HG03439 (cell line): Measurements from ENCODE around the gene PHF14.
"Not testable (repeated sequence)": the region's sequence is repeated elsewhere in the genome, so short reads cannot be mapped to it uniquely, and the experiment has no call there.

ENCODE experiments used
- ATAC-seq: cut with Tn5 transposase; IDR thresholded peaks from one replicate; pipeline ENCODE4 v1.9.1; 2021; ENCODE audit warnings: mild to moderate bottlenecking, moderate library complexity; ENCODE audit not compliant: unreplicated experiment

PHF14 gene

DNA sequence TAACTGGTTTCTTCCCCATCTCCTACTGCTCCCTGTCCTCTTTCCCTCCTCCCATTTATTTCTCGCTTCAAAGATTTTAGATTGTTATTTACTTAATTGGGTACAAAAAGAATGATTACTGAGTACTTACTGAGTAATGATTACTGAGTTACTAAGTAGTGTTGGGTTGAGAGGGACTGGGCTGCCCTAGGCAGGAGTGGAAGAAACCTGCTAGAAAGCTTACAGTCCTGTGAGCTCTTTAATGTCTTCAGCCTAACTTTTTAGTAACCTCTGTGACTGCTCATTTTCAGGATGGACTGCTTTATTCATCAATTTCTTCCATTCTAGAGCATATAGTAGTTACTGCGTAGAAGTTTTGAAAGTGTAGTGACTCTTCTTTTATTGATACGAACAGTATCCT is 7.6 kb downstream of the PHF14 start:
- no peak for ATAC-seq

DNA sequence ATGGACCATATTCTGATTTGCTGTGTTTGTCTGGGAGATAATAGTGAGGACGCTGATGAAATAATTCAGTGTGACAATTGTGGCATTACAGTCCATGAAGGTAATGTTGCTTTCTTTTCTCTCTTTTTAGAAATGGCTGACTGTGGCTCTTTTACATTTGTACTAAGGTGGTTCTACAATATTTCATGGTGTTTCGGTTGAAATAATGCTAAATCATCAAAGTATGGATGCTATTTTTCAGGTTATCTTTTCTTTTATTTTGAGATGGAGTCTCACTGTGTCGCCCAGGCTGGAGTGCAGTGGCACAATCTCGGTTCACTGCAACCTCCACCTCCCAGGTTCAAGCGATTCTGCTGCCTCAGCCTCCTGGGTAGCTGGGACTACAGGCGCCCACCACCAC is 17.1 kb downstream of the PHF14 start:
- not testable (repeated sequence) for ATAC-seq

GRCh38 chr7:10995482-10996166 is 22.0 kb downstream of the PHF14 start:
- not testable (repeated sequence) for ATAC-seq

DNA sequence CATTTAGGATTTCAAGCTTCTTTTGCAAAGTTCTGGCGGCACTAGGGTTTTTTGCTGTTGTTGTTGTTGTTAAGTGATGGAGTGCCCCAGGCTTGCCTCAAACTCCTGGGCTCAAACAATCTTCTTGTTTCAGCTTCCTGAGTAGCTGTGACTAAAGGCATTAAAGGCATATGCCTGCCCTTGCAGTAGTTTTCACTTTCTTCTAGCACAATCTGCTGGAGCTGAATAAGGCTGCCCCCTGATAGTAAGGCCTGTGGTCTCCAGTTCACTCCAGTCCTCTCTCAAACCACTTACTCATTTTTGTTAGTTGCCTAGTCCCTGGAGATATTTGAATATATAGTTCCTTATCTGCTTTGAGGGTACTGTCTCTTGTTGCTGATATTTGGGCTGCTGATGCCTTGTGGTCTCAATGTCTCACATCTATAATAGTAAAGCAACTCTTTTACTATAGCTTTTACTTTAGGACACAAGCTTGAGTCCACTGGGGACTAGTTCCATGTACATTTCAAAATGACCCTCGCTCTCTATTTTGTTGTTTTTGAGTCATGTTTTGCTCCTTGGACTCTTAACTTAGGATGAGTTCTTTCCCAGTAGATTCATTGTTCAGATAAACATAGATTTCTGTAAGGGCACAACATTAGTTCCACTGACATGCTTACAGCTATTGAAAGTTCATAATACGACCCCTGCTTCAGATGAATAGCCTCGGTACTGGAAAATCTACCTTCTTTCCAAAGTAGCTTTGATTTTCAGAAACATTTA is 25.5 kb downstream of the PHF14 start:
- no peak for ATAC-seq

DNA sequence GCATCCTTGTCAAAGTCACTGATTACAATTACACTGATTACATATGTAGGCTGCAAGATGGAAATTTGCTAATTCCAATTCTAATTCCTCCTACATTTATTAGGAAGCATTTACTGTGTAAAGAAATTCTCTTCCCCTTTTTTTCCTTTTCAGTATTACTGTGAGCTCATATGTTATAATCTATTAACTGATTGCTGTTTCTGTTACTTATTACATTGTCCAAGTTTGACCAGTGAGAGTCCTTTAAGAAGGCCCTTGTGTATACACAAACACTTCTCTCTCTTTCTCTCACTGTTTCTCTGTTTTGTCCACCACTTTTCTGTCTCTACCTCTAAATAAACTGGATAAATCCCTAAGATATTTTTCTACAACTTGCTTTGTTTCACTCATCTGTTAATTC is 31.5 kb downstream of the PHF14 start:
- ATAC-seq = no peak

- no peak for ATAC-seq
Measured at GRCh38 chr7:11006291-11006690, 32.6 kb downstream of the PHF14 start.

GRCh38 chr7:11009631-11010030 is 36.0 kb downstream of the PHF14 start:
- ATAC-seq = no peak

DNA sequence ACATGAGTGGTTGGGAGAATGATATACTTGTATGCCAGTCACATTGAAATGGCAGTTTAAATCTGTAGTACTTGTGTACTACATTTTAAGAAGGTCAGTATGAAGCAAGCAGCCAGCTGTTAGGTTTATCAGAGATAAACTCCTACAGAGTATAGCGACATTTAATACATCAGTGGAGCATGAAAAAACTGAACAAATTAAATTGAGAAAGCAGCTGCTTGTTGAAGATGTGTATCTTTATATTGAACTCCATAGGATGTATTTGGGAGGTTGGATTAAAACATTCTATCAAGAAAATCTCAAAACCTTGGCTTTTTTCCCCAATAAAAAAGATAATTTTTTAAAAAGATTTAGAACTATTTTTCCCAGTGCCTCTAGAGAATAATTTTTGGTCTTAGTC is 47.8 kb downstream of the PHF14 start:
- ATAC-seq = no peak

- ATAC-seq = no peak
Measured at GRCh38 chr7:11026452-11027359, 53.0 kb downstream of the PHF14 start.

DNA sequence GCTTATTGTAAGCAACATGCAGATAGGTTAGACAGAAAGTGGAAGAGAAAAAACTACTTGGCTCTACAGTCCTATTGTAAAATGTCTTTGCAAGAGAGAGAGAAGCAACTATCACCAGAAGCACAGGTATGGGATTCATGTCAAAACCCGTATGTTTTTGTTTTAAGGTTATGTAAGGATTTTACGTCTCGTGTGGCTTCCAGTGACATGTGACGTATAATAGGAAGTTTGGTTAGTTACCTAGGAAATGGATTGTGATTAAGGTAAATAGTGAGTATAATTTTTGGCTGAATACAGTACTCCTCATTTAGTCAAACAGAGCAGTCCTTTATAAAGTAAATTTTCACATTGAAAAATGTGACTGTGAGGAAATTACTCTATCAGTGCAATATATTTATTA is 62.0 kb downstream of the PHF14 start:
- ATAC-seq = no peak

DNA sequence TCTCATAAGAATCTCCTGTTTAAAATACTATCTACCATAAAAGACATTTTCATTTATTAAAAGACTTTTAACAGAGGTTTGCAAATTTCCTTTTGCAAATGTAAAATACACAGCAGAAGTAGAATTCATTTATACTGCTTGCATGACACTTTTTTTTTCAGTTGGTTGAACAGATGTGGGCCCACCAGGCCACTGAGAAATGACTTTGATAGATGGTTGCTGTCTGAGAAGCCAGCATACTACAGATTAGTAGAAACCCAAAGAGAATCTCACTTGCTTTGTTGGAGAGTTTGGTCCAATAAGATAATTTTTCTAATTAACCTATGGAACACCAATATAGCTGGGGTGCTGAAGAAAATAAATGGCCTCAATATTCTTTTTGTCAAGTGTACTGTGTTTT is 66.3 kb downstream of the PHF14 start:
- ATAC-seq = no peak

GRCh38 chr7:11054033-11054432 is 80.4 kb downstream of the PHF14 start:
- no peak for ATAC-seq

DNA sequence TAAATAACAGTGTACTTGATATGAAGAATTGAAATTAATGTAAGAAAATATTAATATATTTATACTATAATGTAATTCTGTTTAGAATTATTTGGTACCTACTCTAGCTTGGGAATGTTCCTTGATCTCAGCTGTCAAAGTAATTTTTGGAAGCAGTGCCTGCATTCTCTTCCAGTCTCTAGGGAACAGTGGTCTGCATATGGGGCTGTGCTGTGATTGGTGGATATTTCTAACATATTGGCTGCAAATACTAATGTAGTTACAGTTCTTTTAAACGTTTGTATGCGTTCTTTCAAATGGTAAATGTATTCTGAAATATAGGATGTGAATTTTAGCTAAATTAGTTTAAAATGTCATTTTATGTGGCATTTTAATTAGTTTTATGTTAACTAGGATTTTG is 87.2 kb downstream of the PHF14 start:
- no peak for ATAC-seq

DNA sequence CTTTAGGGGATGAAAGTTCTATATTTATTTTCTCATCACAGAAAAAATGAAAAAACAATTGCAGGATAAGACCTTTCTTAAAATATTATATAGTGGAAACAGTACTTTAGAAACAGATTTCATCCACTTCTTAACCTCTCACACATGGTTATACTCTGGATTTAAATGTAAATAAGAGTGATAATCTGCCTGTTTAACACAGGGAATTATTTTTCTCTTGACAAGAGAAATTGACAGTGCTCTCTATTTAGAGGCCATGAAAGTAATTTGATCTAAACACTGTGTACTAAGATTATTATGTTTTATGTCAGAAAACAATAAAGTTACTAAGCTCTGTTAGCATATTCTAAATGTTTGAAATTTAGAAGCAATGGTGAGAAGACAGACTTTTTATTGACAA is 88.4 kb downstream of the PHF14 start:
- ATAC-seq = no peak

DNA sequence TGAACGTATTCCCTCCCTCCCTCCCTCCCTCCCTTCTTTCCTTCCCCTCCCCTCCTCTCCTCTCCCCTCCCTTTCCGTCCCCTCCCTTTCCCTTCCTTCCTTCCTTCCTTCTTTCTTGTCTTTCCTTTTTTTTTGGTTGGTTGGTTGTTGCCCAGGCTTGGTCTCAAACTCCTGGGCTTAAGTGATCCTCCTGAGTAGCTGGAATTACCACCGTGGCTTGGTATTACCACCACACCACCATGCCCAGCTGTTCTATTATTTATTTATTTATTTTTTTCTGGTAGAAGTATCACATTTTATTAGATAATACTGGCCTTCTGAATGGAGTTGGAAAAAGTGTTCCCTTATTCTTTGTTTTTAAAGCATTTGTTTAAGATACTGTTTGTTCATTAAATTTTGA is 95.9 kb downstream of the PHF14 start:
- ATAC-seq = no peak

DNA sequence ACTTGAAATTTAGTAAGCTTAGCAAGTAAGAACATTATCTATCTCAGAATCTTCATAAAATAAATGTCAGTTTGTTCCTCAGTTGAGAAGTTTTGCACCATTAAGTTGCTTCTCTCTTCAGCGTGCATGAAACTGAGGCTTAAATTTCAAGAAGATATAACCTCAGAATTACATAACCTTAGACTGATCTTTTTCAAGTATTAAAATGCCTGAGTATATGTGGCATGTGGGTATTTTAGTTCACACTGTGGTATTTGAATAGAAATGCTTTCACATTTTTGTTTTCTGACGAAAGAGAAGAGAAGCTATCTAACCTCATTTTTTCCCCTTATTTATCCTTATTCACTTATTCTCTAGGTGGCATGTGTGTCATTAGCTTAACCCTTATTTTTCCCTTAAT is 104.1 kb downstream of the PHF14 start:
- ATAC-seq = no peak

GRCh38 chr7:11078247-11078834 is 104.7 kb downstream of the PHF14 start:
- peak; percentile 60 for ATAC-seq

DNA sequence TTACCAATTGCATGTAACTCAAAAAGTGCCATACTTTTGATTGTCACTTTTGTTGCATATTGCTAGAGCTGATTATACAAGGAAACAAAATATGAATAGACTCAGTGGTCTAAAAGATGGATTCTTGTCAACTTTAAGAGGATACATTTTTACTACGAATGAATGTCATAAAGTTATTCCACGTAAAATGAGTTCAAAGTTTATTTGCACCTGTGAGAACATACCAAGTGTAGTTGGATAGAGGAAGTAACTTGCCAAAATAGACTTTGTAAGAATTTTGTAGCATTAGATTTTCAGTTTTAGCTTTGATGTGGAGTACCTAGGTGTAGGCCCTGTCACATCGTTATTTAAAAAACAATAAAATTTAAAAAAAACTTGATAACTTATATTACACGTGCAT is 106.2 kb downstream of the PHF14 start:
- ATAC-seq = no peak

- ATAC-seq = no peak
Measured at GRCh38 chr7:11082121-11082520, 108.4 kb downstream of the PHF14 start.

DNA sequence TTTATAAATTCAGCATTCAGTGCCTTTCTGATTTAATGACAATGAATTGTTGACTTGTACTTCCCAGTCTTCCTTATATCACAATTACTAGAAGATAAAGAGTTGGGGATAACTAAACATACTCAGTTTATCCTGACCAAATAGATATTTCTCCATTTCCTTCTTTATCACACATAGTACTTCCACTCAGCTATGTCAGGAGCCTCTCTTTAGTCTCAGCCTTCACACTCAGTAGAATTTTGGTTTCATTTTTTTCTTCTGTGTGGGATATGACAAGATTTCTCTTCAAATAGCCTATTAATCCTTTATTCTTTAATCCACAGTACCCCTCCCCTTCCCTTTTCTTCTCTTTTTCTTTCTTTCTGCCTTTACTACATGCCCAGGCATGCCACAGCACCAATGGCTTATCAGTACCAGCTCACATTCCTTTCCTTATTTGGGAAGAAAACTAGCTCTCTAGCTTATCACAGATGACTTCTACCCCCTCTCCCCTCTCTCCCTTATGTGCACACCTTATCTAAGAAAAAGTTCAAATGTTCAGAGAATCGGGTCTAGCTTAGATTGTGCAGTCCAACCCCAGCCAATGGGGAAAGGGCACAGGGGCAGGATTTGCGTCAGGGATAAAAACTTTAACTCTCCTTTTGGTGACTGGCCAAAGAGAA is 109.0 kb downstream of the PHF14 start:
- ATAC-seq = no peak

GRCh38 chr7:11083214-11083568 is 109.5 kb downstream of the PHF14 start:
- ATAC-seq = no peak
